Measurements from ENCODE around the gene BCOR.

The BCOR gene

GRCh38 chrX:40097504-40098263 lies at the start of gene BCOR:
Gene BCOR, minus strand, starts transcription at chrX:40097958. Its CDS starts 20,029 bp downstream, at chrX:40077929.
- TF ChIP-seq POLR2A (IDR thresholded peaks at IDR 0.05; ENCODE audit: low read length) (peak; percentile 88), GATA1 (IDR thresholded peaks at IDR 0.05; ENCODE audit: low read depth, low read length) (no peak)
- peak; percentile 86 to 92 for DNase-seq

GRCh38 chrX:40147126-40147952 lies 49.6 kb upstream of the BCOR start:
- no peak for DNase-seq
- no peak for TF ChIP-seq POLR2A (IDR thresholded peaks at IDR 0.05; ENCODE audit: low read length)
- TF ChIP-seq GATA1 (IDR thresholded peaks at IDR 0.05; ENCODE audit: low read depth, low read length): no peak

- DNase-seq: peak; percentile 31 to 33
- TF ChIP-seq POLR2A (IDR thresholded peaks at IDR 0.05; ENCODE audit: low read length) (no peak), GATA1 (IDR thresholded peaks at IDR 0.05; ENCODE audit: low read depth, low read length) (no peak)
Measured at GRCh38 chrX:40146262-40147125, 48.7 kb upstream of the BCOR start.

DNA sequence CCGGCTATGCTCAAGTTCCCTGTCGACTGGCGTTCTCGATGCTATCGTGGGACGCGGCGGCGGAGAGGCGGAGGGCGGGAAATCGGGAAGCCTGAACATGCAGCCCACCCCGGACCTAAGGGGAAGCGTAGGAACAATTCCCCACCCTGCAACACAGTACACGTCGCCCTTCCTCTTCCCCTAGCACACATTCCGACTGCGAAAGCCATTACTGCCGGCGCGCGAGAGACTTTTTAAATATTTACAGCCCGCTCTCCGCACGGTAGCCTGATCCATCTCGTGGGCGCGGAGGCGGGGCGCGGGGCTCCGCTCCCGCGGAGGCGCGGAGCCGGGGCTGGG lies 48.1 kb upstream of the BCOR start:
- DNase-seq: no peak
- no peak for TF ChIP-seq POLR2A (IDR thresholded peaks at IDR 0.05; ENCODE audit: low read length)

DNA sequence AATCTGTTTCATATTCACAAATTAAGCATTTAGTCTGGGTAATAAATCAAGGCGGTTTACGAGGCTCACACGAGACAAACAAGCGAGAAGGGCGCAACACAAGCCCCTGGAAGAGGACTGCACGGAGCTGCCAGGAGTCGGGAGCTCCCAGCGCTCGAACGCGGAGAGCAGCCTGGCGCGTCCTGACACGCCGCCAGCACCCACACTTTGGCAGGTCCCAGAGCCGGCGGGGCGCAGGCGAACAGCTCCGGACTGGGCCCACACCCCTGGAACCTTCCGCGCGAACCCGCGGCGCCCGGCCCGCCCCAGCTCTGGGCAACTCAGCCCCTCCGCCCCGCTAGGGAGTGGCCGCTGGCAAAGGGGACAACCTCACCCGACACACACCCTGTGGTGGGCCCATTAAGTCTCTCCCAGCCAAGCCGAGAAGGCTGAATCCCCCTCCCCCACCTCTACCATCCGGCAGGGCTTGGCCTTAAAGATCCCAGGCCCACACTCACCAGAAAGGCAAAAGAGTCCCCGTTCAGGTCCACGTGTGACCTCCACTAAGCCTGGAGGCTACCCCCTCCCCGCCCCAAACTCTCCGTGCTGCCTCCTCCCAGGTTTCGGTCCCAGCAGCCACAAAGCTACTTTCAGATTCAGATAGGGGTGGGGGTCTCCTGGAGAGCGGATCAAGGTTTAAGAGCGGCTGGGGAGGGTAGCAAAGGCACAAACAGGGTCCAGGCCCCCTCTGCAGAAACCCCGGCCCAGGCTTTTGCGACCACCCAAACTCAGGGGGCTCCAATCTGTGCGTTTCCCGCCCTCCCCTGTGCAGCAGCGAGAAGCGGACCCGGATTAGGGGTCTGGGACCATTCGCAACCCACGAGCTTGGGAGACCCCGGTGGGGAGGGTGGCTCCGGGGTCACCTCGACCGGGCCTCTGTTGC lies 47.5 kb upstream of the BCOR start:
- DNase-seq: peak in 1 of 2 experiments; percentile 11
- TF ChIP-seq POLR2A (IDR thresholded peaks at IDR 0.05; ENCODE audit: low read length) (no peak), GATA1 (IDR thresholded peaks at IDR 0.05; ENCODE audit: low read depth, low read length) (no peak)

DNA sequence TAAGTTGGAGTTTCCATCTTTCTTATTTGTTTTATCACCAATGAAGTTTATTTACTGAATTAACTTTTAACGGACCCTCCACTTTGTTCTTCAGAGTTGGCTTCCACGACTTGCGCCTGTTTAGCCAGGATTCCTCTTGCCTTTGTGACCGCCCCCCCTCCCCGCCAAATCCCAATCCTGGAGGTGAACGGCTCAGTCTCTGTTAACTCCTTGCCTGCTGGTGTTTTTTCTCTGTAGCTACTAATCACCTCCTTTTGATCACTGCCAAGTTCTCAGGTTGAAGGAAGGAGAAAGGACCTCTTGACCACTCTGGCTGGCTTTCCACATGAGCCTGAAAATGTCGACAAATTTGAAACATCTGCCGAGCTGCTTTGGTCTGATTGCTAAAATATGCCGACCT lies 46.8 kb upstream of the BCOR start:
- no peak for TF ChIP-seq POLR2A (IDR thresholded peaks at IDR 0.05; ENCODE audit: low read length)
- TF ChIP-seq GATA1 (IDR thresholded peaks at IDR 0.05; ENCODE audit: low read depth, low read length): no peak
- no peak for DNase-seq

GRCh38 chrX:40143987-40144386 lies 46.2 kb upstream of the BCOR start:
- DNase-seq: no peak
- TF ChIP-seq POLR2A (IDR thresholded peaks at IDR 0.05; ENCODE audit: low read length) (no peak), GATA1 (IDR thresholded peaks at IDR 0.05; ENCODE audit: low read depth, low read length) (no peak)

GRCh38 chrX:40143001-40143400 lies 45.2 kb upstream of the BCOR start:
- no peak for DNase-seq
- TF ChIP-seq POLR2A (IDR thresholded peaks at IDR 0.05; ENCODE audit: low read length) (no peak), GATA1 (IDR thresholded peaks at IDR 0.05; ENCODE audit: low read depth, low read length) (no peak)

GRCh38 chrX:40142417-40142816 lies 44.7 kb upstream of the BCOR start:
- TF ChIP-seq GATA1 (IDR thresholded peaks at IDR 0.05; ENCODE audit: low read depth, low read length) (no peak), POLR2A (IDR thresholded peaks at IDR 0.05; ENCODE audit: low read length) (no peak)
- DNase-seq: no peak

DNA sequence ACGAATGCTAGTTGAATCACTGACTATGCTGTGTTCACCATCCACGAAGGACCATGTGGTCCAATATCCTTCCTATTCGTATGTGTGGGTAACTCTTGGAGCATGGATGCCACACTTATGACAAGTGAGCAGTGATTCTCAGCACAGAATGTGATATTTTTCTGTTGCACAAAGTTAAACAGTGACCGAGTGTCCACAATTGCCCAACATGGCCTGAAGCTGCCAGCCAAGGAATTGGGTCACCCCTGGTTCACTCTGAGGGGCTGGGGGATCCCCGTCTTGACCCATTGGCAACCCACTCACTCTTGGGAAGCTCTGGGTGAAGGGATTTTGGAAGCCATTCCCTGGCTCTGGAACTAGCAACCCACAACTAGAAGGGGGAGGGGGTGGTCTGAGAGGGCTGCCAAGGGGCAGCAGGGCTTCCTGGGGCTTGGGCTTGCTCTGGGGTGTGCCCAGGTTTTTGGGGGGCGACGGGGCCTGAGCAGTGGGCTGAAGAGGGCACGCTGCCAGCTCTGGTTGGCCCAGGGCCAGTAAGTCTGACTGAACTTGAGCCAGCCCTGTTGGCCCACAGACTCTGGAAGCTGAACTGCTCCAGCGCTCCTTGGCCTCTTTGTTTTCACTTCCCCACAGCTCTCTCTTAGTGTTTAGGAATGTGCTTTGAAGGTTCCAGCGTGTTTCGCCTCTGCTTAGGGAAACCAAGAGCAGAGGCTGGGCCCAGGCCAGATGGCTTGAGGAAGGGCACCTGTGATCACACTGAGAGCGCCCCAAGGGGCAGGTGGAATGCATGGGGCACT lies 43.1 kb upstream of the BCOR start:
- no peak for DNase-seq
- TF ChIP-seq GATA1 (IDR thresholded peaks at IDR 0.05; ENCODE audit: low read depth, low read length) (no peak), POLR2A (IDR thresholded peaks at IDR 0.05; ENCODE audit: low read length) (no peak)

GRCh38 chrX:40132751-40133150 lies 35.0 kb upstream of the BCOR start:
- TF ChIP-seq GATA1 (IDR thresholded peaks at IDR 0.05; ENCODE audit: low read depth, low read length) (no peak), POLR2A (IDR thresholded peaks at IDR 0.05; ENCODE audit: low read length) (peak; percentile 19)
- DNase-seq: peak; percentile 84 to 89

DNA sequence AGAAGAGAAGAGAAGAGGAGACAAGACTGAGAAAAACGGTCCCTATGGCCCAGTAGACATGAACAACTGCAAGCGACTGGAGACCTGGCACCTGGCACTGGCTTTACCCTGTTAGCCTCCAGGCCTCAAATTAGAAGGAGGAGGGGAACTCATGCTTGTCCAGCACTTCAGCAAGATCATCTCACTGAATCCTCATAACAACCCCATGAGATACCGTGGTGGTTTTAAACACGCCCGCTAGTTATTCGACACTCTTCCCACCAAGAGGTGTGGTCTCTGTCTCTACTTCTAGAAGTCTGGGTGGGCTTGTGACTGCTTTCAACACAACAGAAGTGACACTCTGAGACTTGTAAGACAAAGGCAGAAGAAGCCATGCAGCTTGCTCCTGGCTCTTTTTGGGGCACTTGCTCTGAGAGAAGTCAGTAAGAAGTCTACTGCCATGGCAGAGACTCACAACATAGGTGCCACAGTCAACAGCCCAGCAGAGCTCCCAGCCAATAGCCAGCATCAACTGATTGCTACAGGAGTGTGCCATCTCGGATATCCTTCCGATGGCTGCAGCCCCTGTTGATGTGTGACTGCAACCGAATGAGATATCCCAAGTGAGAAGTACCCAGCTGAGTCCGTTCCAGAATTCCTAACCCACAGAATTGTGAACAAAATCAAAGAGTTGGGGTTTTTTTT lies 34.0 kb upstream of the BCOR start:
- no peak for TF ChIP-seq GATA1 (IDR thresholded peaks at IDR 0.05; ENCODE audit: low read depth, low read length)
- no peak for TF ChIP-seq POLR2A (IDR thresholded peaks at IDR 0.05; ENCODE audit: low read length)
- peak; percentile 5 to 27 for DNase-seq

Measured in erythroblast (primary cell).